ENCODE measurements around the gene CX3CL1.
A peak's percentile ranks its signal among the peaks of the same experiment; 100 is the strongest.
"Not testable (repeated sequence)": the region's sequence is repeated elsewhere in the genome, so short reads cannot be mapped to it uniquely, and the experiment has no call there.

Gene CX3CL1

GRCh38 chr16:57358086-57358420 lies 14.2 kb upstream of the CX3CL1 start:
- no peak for DNase-seq

DNA sequence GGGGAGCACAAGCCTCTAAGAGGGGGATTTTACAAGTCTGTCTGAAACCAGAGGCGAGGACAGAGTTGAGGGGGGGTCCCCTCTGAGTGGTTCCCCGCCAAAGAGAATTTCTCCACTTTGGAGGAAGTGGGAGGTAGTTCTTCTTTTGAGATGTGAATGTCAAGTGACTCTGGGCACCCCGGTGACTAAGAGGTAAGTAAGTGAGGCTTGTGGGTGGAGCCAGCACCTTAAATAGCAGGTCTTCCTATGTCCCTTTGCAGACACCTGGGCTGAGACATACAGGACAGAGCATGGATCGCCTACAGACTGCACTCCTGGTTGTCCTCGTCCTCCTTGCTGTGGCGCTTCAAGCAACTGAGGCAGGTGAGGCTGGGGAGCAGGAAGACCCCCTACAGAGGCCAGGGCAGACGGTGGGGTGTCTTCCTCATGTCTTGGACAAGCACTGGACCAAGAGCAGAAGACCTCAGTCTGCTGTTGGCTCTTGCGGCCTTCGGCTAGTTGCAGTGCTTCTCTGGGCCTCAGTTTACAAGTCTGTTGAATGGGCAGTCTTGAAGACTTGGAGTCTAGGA lies 13.7 kb upstream of the CX3CL1 start, which contains the start of gene CCL22:
TSS of gene CCL22 (plus strand) at position 257 of the 569 bp plus-strand sequence. CDS start at position 291, 34 bp downstream.
- DNase-seq: peak; percentile 44

DNA sequence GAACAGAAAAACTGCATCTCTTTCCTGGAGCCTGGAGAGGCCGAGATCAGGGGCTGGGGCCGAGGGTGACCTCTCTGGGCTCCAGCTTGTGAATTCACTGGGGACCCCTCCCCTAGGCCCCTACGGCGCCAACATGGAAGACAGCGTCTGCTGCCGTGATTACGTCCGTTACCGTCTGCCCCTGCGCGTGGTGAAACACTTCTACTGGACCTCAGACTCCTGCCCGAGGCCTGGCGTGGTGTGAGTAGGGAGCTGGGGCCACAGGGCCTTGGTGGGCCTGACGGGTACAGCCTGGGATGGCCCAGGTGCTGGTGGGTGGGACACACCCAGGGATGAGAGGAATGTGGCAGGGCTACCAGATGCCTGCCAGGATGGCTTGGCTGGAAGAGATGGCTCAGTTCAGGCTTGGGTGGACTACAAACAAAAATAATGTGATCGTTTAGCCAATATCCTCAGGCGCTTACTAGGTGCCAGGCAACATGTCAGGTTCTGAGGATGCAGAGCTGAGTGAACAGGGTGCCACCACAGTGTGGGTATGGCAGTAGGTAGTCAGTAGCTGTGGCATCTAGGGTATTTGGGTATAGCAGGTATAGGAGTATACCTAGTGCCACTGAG lies 11.9 kb upstream of the CX3CL1 start:
- peak; percentile 50 for DNase-seq

DNA sequence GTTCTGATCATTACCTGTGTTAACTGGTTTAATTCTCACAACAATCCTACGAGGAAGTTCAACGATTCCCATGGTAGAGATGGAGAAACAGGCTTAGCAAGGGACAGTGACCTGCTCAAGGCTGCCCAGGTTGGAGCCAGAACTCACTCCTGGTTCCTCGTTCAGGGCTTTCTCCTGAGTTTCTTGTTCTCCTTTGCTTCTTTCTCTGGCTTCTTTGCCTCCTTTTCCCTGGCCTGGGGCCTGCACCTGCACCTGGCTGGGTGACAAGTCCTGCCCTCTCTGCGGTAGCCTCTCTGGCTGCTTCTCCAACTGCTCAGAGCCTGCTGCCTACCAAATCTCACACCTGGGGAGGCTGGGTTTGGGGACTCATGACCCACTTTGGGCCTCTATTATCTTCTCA lies 10.9 kb upstream of the CX3CL1 start:
- DNase-seq: peak; percentile 46

GRCh38 chr16:57364143-57364542 lies 8.1 kb upstream of the CX3CL1 start:
- DNase-seq: no peak

DNA sequence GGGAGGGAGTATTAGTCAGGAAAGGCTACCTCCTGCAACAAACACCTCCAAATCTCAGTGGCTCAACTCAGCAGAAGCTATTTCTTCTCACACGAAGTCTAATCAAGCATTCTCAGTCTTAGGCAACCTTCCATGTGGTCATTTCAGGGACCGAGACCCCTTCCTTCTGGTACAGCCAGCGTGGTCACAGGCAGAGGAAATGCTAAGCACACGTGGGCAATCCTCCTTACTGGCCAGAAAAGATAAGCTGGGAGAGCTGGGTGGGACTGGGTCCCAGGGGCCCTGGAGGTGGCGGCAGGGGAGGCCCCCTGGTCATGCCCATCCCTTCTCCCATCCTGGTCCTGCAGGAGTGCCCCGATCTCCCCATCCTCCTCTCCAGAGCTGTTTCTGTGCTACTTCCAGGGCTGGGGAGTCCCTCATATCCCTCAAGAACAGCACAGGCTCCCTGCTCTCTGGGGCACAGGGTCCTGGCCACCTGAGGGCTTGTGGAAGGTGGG lies 5.7 kb upstream of the CX3CL1 start:
- peak; percentile 45 for DNase-seq

DNA sequence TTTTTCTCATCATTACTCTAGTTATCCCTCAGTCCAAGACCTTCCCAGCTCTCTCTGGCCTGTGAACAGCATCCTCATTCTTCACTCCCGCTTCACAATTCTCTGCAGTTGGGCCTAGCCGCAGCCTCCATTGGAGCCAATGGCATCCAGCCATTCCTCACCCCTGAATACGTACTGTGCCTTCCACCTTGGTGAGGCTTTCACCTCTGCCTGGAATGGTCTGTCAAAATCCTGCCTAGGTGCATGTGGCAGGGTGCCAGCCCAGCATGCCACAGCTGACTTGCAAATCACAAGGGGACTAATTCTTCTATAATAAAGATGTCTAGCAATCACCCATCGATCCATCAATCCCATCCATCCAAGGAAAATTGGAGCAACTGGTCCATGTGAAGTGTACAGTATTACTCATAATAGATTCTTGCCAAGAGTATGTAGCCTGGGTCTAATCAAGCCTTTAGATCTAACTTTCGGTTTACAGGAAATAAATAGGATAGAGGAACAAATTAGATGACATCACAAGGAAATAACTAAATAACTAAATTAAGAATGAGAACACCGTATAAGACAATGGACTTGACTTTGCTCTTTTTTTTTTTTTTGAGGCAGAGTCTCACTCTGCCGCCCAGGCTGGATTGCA lies 5.1 kb upstream of the CX3CL1 start:
- DNase-seq: peak; percentile 17

DNA sequence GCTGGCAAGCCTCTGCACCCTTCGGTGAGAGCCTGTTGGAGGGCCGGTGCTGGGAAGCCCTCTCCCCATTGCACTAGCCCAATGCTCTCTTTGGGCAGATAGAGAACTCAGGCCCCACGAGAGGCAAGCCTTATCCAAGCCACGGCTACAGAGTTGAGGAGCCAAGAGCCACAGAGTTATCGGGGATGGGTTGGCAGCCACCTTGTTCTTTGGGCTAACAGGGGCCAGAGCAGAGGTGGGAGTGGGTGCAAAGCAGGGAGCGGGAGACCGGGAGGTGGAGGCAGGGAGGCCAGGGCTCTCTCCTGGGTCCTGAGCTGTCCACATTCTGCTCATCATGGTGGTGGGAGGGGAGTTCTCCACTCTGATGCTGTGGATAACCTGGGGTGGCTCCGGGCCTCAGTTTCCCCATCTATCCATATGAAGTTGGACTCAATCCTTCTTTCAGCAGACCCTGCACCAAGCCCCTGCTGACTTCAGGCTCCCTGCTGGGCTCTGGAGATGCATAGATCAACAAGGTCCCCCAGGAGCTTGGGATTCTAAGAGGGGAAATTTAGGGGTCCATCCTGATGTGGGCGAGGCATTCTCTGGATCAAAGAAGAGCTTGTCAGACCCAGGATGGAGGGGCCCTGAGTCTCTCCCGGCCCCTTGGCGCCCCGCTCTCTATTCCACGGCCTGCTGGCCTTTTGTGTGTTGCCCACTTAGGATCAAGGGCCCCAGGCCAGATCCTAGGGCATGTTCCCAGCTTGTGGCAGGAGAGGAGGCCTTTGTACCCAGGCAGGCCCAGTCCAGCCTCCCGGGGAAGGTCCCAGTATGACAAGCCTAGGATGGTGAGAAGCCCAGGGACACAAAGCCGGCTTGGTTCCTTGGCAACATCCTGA lies 557 bp upstream of the CX3CL1 start:
- no peak for DNase-seq

DNA sequence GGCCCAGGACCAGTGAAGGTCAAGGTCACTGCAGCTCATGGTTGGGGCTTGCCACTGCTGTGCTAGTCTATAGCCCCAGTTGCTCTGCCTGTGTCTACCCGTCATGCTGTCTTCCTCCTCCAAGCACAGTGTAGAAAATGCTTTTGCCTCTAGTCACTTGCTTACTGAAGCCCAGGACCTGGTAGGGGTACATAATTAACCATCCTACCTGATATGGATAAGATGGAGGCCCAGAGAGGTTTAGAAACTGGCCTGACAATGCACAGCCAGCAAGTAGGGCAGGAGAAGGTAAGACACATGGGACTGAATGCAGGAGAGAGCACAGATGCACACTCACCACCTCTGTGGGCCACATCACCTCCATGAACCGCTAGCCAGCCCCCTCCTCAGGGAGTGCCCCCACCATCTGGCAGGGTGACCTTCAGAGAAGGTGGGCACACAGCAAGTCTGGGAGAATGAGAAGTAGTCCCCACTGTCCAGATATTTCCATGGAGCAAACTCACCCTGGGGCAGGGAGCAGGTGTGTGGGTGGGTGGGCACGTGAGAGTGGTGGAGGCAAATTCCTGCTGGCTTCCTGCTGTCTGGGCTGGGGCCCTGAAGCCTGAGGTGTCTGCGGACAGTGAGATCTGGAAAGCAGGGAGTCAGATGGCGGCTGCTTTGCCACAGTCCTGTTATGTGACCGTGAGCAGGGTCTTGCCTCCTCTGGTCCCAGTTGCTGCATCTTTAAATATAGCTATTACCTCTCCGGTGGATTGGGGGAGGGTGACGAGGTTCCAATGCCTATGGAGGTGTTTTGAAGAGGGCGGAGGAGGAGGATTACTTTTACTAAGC lies 1.0 kb downstream of the CX3CL1 start:
- DNase-seq: no peak

DNA sequence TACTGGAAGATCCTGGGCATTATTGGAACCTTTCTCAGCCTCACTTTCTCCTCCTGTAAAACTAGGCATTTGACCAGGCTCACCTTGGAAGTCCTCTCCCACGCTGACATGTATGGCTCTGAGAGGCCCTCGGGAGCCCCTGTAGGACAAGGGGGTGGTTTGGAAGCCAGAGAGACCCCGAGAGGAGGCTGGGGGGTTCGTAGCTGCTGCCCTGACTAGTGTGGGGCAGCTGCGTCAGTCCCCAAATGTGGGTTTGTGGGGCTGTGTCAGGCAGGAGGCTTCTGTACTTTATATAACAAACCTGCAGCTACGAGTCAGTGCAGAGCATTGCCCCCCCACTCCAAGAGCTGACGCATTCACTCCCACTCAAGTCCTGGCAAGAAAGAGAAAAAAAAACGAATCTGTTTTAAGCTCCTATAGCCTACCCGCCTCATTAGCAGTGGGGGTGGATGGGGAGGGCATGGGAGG lies 1.8 kb downstream of the CX3CL1 start:
- DNase-seq: no peak

GRCh38 chr16:57374925-57375465 lies 2.7 kb downstream of the CX3CL1 start:
- not testable (repeated sequence) for DNase-seq

DNA sequence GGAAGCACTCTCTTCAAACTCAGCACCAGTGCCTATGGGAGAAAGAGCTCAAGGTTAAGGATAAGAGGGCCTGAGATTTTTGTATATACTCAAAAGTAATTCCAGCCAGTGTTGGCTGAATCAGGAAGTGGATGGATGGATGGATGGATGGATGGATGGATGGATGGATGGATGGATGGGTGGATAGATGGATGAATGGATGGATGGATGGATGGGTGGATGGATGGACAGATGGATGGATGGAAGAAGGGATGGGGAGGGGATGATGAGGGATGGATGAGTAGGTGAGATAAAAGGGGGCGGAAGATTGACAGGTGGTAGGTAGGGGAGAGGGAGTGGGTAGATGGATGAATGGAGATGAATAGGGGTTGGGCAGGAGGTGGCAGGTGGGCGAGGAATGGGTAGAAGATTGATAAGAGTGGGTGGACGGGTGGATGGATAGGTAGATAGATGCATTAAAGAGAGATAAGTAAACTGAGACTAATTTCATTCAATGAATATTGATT lies 4.1 kb downstream of the CX3CL1 start:
- no peak for DNase-seq

- DNase-seq: peak; percentile 67
These were observed 5.0 kb downstream of the CX3CL1 start for GRCh38 chr16:57377080-57377841.

DNA sequence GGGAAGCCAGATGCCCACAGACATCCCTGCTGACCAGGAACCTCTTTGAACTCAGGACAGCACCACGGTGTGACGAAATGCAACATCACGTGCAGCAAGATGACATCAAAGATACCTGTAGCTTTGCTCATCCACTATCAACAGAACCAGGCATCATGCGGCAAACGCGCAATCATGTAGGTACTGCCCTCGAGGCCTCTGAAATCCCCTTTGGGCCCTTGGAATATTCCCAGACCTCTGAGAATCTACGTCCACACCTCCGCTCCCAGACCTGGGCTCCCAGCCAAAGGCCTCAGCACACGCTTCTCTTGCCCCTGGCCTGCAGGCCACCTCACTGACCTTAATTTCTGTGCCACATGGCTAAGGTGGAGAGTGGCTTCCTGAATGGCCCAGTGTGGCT lies 7.3 kb downstream of the CX3CL1 start:
- no peak for DNase-seq

DNA sequence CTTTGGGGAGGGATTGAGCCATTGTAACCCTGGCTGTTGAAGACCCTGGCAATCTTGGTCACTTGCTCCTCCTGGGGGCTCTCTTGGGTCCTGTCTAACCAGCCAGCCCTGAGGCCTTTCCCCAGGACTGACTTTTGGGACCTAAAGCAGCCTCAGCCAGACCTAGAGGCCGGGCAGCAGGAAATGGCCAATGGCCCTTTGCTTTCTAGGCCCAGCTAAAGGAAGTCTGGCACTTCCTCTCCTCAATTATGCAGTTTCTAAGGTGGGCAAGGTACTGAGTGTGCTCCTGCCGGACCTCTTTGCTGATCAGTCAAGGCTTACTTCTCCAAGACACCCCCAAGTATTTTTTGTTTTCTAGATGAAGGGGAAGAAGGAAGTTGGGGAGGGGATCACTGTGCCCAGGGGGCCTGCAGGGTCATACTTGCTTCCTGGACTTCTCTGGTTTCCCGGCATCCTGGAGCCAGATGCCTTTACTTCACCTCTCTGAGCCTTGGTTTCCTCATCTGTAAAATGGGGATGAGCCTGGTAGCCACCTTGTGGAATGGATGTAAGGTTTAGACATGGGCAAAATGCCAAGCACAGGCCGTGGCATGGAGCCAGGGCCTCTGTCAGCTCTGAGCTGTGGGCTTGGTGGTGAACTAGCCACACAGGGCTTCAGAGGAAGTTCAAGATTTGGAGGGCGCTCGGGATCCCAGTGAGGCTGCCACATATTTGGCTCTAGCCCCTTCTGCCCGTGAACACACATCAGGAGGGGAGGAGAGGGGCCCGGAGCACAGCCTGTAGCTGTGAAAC lies 8.6 kb downstream of the CX3CL1 start:
- DNase-seq: no peak

- DNase-seq: no peak
These were observed 9.7 kb downstream of the CX3CL1 start for GRCh38 chr16:57381791-57382534.

GRCh38 chr16:57382535-57383275 lies 10.4 kb downstream of the CX3CL1 start:
- DNase-seq: no peak
